ENCODE data around the gene UNC13B.

Gene UNC13B

DNA sequence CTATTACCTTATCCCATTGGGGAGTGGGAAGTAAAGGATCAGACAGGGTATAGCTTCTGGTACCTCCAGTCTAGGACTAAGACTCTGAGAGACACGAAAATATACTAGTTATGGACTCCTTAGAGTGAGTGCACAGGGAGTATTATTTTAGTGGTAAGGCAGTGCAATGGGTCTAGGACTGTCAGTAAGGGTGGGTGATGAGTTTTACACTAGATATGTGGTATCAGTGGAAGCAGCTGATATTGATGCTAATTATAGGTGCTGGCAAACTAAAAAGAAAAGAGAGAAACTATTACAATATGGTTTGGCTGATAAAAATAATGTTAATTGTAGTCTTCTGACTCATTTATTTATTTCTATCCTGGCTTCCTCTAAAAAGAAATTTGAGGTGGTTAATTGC lies 118.6 kb downstream of the UNC13B start:
- DNase-seq = no peak

DNA sequence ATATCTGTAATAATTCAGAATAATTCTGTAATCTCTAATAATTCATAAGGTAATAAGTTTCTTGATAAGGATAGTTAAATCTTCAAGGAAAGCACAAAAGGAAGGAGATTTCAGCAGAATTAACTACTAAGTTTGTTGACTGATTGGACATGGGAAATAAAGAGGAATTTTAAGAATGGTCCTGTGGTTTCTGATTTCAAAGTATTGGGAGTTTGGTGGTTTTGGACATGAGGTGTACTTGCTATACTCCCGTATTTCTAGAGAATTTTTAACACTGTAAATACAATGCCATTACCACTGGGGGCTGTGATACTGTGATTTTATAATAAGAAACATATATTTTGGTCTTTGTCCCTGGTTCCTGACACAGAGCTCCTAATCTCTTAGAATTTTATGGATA lies 123.9 kb downstream of the UNC13B start:
- no peak for DNase-seq

DNA sequence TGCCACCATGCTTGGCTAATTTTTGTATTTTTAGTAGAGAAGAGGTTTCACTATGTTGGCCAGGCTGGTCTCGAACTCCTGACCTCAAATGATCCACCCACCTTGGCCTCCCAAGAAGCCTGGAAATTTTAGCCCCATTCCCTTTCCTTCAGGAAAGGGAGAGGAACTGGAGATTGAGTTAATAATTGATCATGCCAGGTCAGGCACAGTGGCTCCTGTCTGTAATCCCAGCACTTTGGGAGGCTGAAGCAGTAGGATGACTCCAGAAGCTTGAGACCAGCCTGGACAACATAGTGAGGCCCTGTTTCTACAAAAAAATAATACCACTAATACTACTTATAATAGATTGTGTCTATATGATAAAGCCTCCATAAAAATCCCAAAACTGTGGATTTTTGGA lies 124.6 kb downstream of the UNC13B start:
- no peak for DNase-seq

DNA sequence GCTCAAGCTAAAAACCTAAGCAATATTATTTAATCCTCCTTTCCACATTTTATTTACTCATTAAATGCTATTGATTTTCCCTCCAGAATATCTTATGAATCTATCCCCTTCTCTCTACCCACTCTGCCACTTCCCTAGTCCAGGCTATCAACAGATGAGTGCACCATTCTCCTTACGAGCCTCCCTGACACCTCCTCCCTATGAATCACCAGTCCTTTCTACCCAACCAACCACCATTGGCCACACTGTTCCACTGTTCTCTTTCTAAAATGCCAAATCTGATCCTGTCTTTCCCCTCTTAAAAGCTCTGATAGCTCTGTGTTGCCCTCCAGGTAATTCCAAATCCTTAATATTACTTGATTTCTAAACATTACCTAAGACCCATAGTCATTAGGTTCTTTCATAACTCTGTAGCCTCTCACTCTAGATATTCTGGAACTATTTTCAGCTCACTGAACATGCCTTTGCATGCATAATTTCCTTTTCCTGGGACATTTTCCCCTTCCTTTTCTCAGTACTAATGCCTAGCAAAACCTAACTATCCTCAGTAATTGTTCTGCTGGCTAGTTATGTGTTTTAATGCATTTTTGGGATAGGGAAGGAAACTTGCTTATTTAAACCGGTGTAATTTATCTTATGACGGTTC lies 126.3 kb downstream of the UNC13B start:
- no peak for DNase-seq

DNA sequence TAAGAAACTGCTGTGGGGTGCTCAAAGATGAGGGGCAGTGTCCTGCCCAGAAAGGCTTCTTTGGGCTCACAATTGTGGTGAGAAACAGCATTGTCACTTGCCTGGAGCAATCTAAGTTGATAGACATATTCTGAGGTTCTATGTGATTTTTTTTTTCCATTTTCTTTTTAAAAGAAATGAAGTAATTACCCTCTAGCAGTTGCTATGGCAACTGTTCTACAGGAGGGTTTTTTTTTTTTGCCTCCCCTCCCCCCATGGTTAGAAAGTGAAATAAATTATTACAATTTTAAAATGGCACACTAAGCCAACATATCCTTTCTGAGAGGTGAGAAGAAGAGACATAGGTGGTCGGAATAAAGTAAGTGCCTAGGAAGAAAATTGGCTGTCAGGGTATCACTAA lies 127.0 kb downstream of the UNC13B start:
- DNase-seq = no peak

DNA sequence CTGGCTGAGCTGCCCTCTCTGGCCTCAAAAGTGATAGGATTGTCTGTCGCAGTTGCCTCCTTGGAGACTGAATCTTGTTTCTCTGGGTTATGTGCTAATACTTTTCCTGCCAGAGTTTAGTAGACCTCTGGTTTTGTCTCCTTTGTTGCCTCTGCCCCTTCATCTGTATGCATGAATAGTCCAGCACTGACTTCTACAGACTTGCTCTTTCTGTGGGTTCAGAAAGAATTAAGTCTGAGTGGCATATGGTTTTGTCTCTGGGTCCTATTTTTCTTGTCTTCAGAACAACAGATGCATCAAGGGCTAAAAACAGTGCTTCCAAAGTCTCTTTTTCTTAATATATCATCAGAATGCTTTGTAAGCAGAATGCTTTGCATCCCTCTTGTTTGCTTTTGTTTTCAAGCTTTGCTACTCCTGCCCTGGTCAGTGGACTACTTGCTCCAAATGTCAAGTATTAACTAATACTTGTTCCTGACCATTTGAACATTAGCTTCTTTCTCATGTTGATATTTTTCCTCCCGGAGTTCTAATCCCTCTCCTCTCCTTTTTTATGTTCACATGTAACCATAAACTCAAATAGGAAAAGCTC lies 131.7 kb downstream of the UNC13B start:
- DNase-seq = no peak

DNA sequence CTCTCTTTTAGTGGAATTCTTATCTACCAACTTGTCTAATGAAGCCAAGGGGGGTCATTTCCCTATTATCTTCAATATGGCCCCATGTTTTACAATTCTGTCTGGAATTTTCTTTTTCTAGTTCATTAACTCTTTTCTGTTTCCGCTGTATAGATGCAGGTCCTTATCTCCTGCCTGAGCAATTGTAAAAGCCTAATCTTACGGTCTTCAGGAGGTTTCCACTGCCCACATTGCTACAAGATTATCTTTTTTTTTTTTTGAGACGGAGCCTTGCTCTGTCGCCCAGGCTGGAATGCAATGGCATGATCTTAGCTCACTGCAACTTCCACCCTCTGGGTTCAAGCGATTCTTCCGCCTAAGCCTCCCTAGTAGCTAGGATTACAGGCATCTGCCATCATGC lies 132.3 kb downstream of the UNC13B start:
- DNase-seq = no peak

DNA sequence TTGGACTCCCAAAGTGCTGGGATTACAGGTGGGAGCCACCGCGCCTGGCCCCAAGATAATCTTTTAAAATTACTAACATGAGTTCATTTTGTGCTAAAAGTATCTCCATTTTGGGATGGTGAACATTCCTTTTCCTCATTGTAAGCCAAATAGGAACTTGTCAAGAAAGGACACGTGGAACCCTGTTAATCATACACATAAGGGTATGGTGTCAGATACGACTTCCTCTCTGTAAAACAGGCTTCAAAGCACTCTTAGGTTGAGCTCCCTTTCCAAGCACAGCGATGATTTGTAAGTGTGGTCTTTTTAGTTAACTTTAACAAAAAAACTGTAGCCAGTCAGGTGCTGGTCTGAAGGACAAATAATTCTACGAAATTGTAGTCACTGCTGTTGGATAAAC lies 132.7 kb downstream of the UNC13B start:
- no peak for DNase-seq

DNA sequence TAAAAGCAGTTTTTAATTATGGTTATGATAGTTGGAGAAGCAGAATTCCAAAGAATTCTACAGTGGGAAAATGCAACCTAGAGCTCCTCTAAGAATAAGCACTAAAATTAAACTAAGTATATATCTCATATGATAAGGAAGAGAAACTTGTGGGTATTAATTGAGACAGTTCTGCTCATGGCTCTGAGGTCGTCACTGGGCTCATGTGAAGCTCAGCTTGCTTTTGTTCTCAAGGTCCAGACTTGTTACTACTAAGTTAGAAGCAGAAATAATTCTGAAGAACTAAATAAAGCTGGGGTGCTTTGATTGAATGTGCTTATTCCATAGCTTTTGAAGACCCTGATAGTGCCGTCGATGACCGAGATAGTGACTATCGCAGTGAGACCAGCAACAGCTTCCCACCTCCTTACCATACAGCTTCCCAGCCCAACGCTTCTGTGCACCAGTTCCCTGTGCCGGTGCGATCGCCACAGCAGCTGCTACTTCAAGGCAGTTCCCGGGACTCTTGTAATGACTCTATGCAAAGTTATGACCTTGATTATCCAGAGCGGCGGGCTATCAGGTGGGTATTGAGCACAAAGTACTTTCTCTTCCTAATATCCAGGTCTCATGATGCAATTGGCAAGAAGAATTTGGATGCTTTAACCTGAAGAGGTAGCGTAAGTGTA lies 133.7 kb downstream of the UNC13B start:
- DNase-seq = no peak

DNA sequence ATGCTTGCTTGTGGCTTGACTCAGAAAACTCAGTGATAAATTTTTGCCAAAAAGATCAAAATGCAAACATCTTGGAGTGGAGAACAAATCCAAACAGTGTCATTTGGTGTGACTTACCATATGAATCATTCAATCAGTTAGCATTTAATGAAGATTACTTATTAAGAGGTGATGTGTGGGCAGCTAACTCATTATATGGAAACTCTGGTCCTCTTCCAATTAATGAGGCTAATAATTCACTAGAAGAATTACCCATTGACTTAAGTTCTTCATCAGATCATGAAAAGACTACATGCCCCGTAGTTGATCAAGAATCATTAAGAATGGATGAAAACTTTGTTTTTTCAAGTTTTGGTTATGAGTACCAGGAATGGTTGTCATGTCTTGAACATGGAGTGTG lies 141.8 kb downstream of the UNC13B start:
- no peak for DNase-seq

DNA sequence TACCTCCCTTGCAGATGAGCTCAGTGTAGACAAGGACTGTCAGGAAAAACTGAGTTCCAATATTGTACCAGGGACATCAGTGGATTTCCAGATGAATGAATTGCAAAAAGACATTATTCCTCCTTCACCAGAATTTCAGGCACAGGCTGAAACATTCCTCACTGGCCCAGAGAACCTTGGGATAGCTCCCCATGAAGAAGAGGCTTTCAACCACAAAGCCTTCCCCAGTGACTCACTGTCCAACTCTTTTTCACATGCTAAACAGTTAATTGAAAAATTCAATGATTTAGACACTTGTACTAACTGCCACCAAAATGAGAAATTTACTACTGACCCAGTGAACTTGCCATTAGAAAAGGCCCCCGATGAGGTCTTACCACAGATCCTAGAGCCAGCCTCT lies 144.5 kb downstream of the UNC13B start:
- no peak for DNase-seq

DNA sequence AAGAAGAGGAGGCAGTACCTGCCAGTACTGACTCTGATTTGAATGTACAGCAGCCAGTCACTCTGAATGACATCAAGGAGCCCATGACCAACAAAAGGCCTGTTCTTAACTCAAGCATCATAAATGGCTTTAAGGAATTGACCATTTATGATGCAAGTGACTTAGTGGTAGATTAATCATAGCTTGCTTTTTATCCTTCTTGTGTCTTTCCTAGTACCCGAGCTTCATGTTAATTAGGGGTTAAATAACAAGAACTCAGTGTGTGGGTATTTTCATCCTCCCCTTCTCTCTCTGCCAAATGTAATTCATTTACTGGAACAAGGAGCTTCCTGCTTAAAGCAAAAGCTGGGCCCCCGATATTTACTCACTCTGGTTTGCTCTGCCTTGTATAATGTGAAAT lies 146.5 kb downstream of the UNC13B start:
- DNase-seq = no peak

DNA sequence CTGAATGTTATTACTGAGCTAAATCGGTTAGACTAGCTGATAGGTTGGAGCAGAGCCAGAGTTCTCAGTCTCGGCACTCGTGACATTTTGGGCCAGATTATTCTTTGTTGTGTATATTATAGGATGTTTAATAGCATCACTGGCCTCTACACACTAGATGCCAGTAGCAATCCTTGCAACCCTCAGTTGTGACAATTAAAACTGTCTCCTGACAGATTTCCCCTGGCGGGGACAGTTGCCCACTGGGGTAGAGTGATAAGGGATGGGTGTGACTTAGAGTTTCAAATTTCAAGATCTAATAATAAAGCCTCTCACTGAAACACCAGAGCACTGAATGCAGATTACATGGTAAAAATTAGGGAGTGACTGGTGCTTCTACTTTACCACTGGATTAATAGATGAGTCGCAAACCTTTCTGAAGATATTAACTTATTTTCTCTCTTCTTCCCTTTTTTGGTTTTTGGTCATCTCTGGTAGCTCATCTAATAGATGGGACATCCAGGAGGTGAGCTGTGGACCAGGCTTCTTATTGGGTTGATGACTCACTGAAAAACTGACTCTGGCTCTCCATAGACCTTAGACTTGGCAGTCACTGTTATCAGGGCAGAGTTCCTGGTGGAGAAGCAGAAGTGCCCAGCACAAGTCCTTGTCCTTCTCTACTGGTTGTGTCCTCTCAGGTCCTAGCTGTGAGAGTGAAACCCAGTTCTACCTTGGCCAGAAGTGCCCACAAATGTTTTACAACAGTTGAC lies 150.3 kb downstream of the UNC13B start:
- no peak for DNase-seq

DNA sequence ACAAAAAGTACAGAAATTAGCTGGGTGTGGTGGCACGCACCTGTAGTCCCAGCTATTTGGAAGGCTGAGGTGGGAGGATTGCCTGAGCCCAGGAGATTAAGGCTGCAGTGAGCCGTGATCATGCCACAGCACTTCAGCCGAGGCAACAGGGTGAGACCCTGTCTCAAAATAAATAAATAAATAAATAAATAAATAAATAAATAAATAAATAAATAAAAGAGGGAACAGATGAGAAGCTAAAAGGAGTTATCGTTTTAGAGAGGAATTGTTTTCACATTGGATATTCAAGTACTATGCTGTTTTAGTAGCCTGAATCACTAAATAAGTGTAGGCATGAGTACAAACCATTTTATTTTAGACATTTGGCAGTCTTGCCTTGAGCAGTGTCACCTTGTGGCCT lies 151.7 kb downstream of the UNC13B start:
- no peak for DNase-seq

DNA sequence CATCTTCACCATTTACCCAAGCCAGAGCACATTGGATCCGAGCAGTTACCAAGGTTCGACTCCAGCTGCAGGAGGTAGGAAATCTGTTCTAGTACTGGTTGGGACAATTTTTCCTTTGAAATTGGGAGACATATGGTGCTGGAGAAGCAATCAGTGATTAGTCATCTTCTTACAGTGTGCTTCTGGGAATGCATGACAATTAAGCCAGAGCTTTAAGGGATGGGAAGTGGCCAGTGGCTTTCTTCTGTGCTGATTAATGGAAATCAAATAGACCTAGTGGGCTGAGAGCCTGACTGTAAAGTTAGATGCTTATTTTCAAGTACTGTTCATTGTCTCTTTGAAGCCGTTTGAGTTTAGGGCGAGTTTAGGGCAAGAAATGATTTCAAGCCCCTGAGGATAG lies 152.1 kb downstream of the UNC13B start:
- DNase-seq = no peak

DNA sequence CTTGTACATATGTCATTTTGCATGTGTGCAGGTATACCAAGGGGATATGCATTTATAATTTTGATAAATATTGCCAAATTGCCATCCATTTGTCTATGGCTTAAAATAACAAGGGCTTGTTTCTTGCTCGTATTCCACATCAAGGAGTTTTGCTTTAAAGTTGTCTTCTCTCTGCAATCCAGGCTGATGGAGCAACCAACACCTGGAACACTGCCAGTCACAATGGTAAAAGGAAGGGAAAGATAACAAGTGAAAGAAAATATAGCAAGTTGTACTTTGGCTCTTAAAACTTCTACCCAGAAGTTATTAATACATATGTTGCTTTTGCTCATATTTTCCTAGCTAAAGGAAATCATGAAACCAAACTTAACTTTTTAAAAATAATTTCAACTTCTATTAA lies 156.9 kb downstream of the UNC13B start:
- DNase-seq = no peak

DNA sequence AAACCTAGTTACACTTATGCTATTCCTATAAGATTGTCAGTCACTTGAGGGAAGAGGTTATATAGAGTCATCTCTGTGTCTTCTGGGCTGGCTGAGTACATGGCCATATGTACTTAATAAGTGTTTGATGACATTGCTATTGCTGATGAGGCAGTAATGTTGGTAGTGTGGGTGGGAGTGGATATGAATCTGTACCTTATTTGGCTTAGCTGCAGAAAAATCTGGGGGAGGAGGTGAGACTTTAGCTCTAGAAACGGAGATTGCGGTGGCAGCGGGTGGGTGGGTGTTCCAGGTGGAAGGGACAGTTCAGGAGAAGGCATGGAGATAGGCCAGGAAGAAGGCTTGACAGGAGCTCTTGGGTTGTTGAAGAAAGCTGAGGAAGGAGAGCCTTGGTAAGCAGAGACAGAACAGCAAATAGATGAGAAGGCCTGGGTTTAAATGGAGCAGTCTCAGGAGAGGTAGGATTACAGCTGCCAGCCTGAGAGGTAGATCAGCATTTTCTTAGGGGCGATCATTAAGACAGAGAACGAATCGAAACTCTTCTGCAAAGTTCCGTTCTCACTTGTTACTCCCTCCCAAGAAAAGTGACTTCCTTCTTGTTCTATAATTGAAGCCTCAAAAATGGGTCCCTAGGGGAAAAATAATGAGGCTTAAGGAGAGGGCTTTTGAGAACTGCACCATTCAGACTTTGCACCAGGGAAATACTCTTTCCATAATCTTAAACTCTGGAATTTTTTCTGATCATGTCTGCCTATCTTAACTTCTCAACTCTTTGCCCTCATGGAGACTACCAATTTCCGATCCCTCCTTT lies 160.5 kb downstream of the UNC13B start:
- DNase-seq = no peak

DNA sequence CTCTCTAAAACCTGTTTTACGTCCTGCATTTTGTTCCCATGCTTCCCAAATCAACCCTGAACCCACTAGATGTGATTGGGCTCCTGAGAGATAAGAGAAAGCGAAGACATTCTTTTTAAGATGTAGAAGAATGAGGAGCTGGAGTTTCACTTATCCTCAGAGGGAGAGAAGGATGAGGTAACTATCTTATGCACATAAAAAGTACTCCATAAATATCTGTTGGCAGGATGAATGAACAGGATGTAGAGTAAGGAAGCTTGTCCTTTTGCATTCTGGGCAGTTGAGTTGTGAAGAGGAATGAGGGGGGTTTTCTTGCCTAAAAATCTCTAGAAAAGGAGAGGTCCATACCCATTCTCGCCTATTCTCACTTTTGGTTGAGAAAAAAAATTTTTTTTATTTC lies 163.2 kb downstream of the UNC13B start:
- no peak for DNase-seq

DNA sequence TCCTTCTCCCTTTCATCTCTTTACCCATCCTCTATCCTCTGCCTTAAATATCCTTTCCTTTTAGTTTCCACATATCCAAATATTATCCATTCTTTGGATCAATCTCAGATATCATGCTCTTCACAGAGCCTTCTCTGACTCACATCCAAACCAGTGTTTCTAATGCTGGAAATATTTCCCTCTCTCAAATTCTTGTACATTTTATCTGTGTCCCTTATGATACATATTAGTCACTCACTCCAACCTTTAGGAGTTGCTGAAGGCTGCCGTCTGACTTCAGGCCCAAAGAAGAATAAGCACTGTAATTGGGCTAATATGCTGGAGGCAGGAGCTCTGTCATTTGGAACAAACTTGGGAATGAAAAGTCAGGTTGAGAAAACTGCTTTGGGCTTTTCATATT lies 171.7 kb downstream of the UNC13B start:
- DNase-seq = no peak

DNA sequence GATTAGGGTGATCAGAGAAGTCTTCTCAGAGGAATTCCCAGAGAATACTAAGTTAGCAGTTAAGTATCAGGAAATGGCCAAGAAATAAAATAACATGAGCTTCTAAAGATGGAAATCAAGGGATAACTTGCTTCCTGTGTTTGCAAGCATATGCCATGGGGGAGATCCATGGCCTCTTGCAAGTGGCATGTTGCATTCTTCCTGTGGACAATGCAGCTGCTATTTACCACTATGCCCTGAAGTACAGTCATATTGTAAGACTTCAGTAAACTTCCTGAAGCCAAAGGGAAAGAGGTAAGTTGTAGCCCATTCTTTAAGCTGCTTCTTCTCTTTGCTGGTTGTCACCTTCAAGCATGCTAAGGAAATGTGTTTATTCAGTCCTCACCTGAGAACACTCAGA lies 173.4 kb downstream of the UNC13B start:
- DNase-seq = no peak

DNA sequence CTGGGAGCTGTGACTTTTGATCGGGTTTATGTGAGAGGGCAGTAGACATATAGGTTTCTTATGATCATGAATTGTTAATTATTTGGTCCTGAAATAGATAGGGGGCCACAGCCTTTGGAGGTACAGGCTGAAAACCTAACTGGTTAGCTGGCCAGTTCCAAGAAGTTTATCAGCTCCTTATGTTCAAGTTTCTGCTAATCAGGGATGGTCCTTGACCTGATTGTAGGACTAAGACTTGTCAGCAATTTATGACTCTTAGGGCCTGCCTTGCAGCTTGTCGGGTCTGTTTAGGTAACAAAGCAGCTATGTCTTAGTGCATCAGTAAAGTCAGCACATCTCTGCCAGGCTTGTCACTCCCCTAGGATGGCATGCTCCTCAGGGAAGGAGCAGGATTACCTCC lies 176.3 kb downstream of the UNC13B start:
- DNase-seq = no peak

DNA sequence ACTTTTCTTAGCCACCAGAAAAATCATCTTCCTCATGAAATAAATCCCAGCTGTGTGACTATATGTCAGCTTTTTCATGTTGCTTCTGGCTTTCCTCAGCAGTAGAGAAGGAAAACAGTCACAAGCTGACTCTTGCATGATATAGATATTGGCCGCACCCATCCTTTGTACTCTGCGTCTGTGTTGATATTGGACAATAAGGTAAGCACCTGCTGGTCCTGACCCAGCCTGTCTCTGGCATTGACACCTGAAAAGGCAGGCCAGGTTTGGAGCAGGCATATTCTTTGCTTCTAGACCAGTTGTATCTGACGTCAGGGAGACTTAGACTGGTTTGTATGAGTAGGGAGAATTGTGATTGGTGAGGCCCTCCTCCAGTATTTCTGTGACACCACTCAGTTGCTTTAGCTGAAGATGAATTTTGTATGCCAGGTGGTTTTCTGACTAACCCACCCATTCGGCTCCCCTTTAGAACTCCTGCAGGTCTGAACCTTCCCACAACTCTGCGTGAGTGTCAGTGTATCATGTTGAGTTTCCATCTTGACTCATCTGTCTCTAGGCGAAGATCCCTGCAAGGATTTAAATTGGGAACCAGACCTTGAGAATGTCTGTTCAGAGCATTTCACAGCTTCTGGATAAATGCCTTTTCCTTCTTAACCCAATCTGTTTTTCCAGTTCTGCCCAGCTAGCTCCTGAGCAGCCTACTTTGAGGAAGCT lies 176.9 kb downstream of the UNC13B start:
- no peak for DNase-seq

DNA sequence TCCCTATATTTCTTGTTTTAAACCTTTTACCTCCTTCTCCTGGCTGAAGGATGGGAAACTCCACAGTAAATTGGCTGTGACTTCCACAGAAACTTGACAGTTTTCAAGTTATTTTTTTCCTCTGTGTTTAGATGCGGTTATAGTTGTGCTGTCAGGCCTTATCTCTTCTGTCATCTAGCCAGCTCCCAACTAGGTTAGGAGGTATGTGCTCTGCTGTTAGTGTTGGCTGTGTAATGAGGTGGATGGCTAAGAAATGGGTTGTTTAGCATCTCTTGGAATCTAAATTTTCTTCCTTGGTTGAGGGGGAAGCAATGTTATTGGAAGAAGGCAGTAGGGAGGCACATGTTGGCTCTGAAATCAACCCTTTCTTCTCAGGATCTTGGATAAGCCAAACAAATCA lies 178.2 kb downstream of the UNC13B start:
- DNase-seq = no peak
